ENCODE results near the gene LYVE1.

DNA sequence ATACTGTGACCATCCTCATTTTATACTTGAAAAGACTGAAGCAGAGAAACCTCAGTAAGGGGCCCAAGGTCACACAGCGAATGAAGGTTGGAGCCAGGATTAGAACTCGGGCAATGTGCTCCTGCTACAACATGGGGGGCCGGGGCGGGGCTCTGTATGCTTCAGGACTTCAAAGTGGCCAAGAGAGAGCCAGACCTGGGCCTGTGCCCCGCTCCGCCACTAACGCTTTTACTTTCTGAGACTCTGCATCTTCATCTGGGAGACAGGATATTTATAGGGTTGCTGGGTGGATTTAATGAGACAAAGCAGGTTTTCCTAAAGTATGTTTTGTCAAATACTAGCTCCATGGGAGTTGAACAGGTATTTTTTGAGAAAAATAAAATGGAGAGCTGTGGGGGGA, 33.9 kb upstream of the LYVE1 start:
- TF ChIP-seq, protein P1, sequence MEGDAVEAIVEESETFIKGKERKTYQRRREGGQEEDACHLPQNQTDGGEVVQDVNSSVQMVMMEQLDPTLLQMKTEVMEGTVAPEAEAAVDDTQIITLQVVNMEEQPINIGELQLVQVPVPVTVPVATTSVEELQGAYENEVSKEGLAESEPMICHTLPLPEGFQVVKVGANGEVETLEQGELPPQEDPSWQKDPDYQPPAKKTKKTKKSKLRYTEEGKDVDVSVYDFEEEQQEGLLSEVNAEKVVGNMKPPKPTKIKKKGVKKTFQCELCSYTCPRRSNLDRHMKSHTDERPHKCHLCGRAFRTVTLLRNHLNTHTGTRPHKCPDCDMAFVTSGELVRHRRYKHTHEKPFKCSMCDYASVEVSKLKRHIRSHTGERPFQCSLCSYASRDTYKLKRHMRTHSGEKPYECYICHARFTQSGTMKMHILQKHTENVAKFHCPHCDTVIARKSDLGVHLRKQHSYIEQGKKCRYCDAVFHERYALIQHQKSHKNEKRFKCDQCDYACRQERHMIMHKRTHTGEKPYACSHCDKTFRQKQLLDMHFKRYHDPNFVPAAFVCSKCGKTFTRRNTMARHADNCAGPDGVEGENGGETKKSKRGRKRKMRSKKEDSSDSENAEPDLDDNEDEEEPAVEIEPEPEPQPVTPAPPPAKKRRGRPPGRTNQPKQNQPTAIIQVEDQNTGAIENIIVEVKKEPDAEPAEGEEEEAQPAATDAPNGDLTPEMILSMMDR (IDR thresholded peaks at IDR 0.05): no peak
- TF ChIP-seq POLR2A (IDR thresholded peaks at IDR 0.05): no peak
